K562 (cell line): Measurements from ENCODE around the gene NMNAT2. TPM values are rescaled to one million over a fixed set of nuclear protein-coding genes. Genes with fewer than 3 reads are reported as not detected.

Source experiments
- ATAC-seq: fragments of 200-7000 bp; cut with Tn5 transposase; 3 replicates; pipeline ENCODE4 v1.9.1; 2020; ENCODE audit warnings: moderate library complexity
- BruUV-seq: library from RNA; stranded (reverse); fragments of 400-500 nt; replicated peaks from 2 replicates; lab custom pipeline; 2021; lab: Mats Ljungman, UMichigan
- CTCF ChIA-PET: fragments of 300-600 bp; formaldehyde crosslinking; extraction: SDS; loops from one replicate; lab custom pipeline; 2021; ENCODE audit warnings: low intra/inter-chr PET ratio; lab: Yijun Ruan, JAX
- POLR2A ChIA-PET: fragments of 300-600, 350-650 bp; sonication (Branson Sonifier 250); formaldehyde crosslinking; extraction: SDS; loops from one replicate; lab custom pipeline; 2021; ENCODE audit warnings: antibody characterized with exemption, inconsistent platforms; lab: Yijun Ruan, JAX
- DNase-seq, 4 experiments: peaks; one replicate each; pipeline versions ENCODE4 v3.0.0 to v3.0.0-alpha.2; 2011 to 2018; ENCODE audit warnings: low spot score in 3 of 4, mixed read lengths in 3 of 4; ENCODE audit errors: extremely low read depth in 1 of 4
- FAIRE-seq: peaks from 2 replicates; lab custom pipeline; 2011; peaks lifted over from hg19 to GRCh38; lab: Jason Lieb, UNC
- H2AFZ ChIP-seq: 2 replicates; pipeline ENCODE4 v1.6.0; 2011; ENCODE audit warnings: low read depth, low read length, control low read depth, inconsistent platforms
- H3K27ac ChIP-seq: fragments of 200-600 bp; 3 replicates; pipeline ENCODE4 v1.8.0; 2011; ENCODE audit warnings: low read depth, mild to moderate bottlenecking, control low read depth, inconsistent platforms, low read length, moderate library complexity, mixed read lengths; ENCODE audit errors: extremely low read depth
- H3K27me3 ChIP-seq, 2 experiments: fragments of 300-600 bp in 1 of 2; 2 replicates in 1 of 2; 3 replicates in 1 of 2; pipeline versions ENCODE4 v1.6.0 to v1.8.0; 2011; ENCODE audit warnings: inconsistent platforms in 2 of 2, low read length in 2 of 2, mild to moderate bottlenecking in 1 of 2, mixed read lengths in 1 of 2, moderate library complexity in 1 of 2; ENCODE audit not compliant: control insufficient read depth in 2 of 2, insufficient read depth in 2 of 2
- H3K36me3 ChIP-seq: fragments of 300-600 bp; 3 replicates; pipeline ENCODE4 v1.8.0; 2011; ENCODE audit warnings: mild to moderate bottlenecking, low read length, inconsistent platforms; ENCODE audit not compliant: control insufficient read depth, insufficient read depth
- H3K4me1 ChIP-seq, 2 experiments: fragments of 200-600 bp in 1 of 2; replicated peaks in 1 of 2; 2 replicates in 1 of 2; 3 replicates in 1 of 2; pipeline versions ENCODE4 v1.5.1 to v1.8.0; 2011; ENCODE audit warnings: inconsistent platforms in 2 of 2, low read length in 2 of 2, mild to moderate bottlenecking in 1 of 2, mixed read lengths in 1 of 2, moderate library complexity in 1 of 2; ENCODE audit not compliant: control insufficient read depth in 2 of 2, insufficient read depth in 2 of 2
- H3K4me2 ChIP-seq: 2 replicates; pipeline ENCODE4 v1.6.1; 2011; ENCODE audit warnings: low read length, control low read depth, inconsistent platforms, mixed read lengths; ENCODE audit not compliant: insufficient read depth
- H3K4me3 ChIP-seq: fragments of 200-600 bp; sonication (generic), shearing (Covaris generic); 2 replicates; pipeline ENCODE4 v1.5.1; 2016; ENCODE audit warnings: control low read depth, inconsistent platforms
- H3K79me2 ChIP-seq: fragments of 200-600 bp; 3 replicates; pipeline ENCODE4 v1.8.0; 2011; ENCODE audit warnings: low read length, inconsistent platforms; ENCODE audit not compliant: control insufficient read depth, insufficient read depth
- H3K9ac ChIP-seq, 2 experiments: 2 replicates each; pipeline versions ENCODE4 v1.6.0 to v1.6.1; 2011; ENCODE audit warnings: low read depth in 2 of 2, low read length in 2 of 2, control low read depth in 1 of 2, inconsistent platforms in 1 of 2, mild to moderate bottlenecking in 1 of 2, mixed read lengths in 1 of 2; ENCODE audit not compliant: insufficient read depth in 1 of 2
- H3K9me1 ChIP-seq: one replicate; pipeline ENCODE4 v1.6.0; 2011; ENCODE audit warnings: inconsistent platforms, mild to moderate bottlenecking, low read length, moderate library complexity; ENCODE audit not compliant: control insufficient read depth, insufficient read depth
- H3K9me3 ChIP-seq: replicated peaks from 2 replicates; pipeline ENCODE4 v1.5.1; 2011; ENCODE audit warnings: low read depth, low read length, inconsistent platforms; ENCODE audit not compliant: control insufficient read depth, insufficient read depth
- H4K20me1 ChIP-seq: replicated peaks from 2 replicates; pipeline ENCODE4 v1.6.1; 2011; ENCODE audit warnings: low read length, inconsistent platforms, mixed read lengths; ENCODE audit not compliant: control insufficient read depth, insufficient read depth
- ETV1 ChIP-seq: fragments of 450-650 bp; conservative IDR thresholded peaks from 2 replicates; pipeline ENCODE4 v1.6.1; 2016; ENCODE audit warnings: missing genetic modification characterization, control low read depth, low read depth, missing compliant biosample characterization
- ID3 ChIP-seq, 2 experiments: fragments of 250-450 bp in 1 of 2; fragments of 450-650 bp in 1 of 2; sonication (Bioruptor Pico) in 1 of 2; IDR thresholded peaks; 2 replicates each; pipeline versions ENCODE4 v1.6.1 to v1.8.0; 2016 to 2021; ENCODE audit warnings: mild to moderate bottlenecking in 2 of 2, moderate library complexity in 2 of 2, missing compliant biosample characterization in 1 of 2, missing genetic modification characterization in 1 of 2
- NFIX ChIP-seq: fragments of 250-450 bp; sonication (Bioruptor Pico); IDR thresholded peaks from 2 replicates; pipeline ENCODE4 v1.4.0; 2020; ENCODE audit warnings: low read depth, mild to moderate bottlenecking, moderate library complexity
- ZNF143 ChIP-seq: sonication (generic); formaldehyde crosslinking; IDR thresholded peaks from 2 replicates; pipeline ENCODE4 v1.9.0; 2022; ENCODE audit warnings: mild to moderate bottlenecking, missing genetic modification reagents
- ZNF41 ChIP-seq: fragments of 250-450 bp; sonication (Bioruptor Pico); conservative IDR thresholded peaks from 2 replicates; pipeline ENCODE4 v1.4.0; 2020; ENCODE audit warnings: mild to moderate bottlenecking
- ZNF589 ChIP-seq: fragments of 200-800 bp; sonication (Bioruptor generic); IDR thresholded peaks from 2 replicates; pipeline ENCODE4 v1.6.1; 2016; ENCODE audit warnings: low read depth, missing genetic modification characterization, missing compliant biosample characterization
- in situ Hi-C: fragments of 300-500 bp; cut with MboI; formaldehyde crosslinking; loops from 4 replicates; pipeline ENCODE4 v1.15.0; 2018; ENCODE audit warnings: inconsistent platforms, mixed read lengths
- intact Hi-C: fragments of 100-400 bp; cut with micrococcal nuclease; formaldehyde crosslinking; loops from 2 replicates; pipeline ENCODE4 v1.14.2; 2022
- polyA plus RNA-seq, 8 experiments: library from polyadenylated mRNA; depleted of rRNA in 4 of 8; stranded (reverse) in 5 of 8; unstranded in 3 of 8; fragments of >200 nt; fragmentation: Nextera tagmentation in 2 of 8; fragmentation: Illumina TruSeq in 1 of 8; extraction: Ambion mirVana in 2 of 8; extraction: Trizol in 1 of 8; gene quantifications; 2 replicates each; pipeline versions ENCODE4 v1.2.1 to v1.2.3, GENCODE V29; 2011 to 2014; ENCODE audit warnings: inconsistent platforms in 1 of 8, missing spikeins in 1 of 8
- total RNA-seq, 7 experiments: library from RNA; depleted of rRNA in 6 of 7; stranded (reverse); fragments of >200 nt in 6 of 7; fragmentation: Illumina TruSeq in 2 of 7; extraction: Trizol in 2 of 7; gene quantifications; 2 replicates each; pipeline versions ENCODE4 v1.2.1 to v1.2.3, GENCODE V29; 2011 to 2021; ENCODE audit warnings: low replicate concordance in 1 of 7

The NMNAT2 gene
- total and polyA plus RNA-seq, 9 of the 15 experiments (the other 6 are each of a cell fraction or from before 2014, with no cell fraction given), result not detected

GRCh38 chr1:183246436-183246835 is 171.7 kb downstream of the NMNAT2 start:
- TF ChIP-seq ZNF41 (CRISPR knock-in tag) (no peak), ID3 (CRISPR knock-in tag; IDR thresholded peaks at IDR 0.05) (no peak), ID3 (tag; IDR thresholded peaks at IDR 0.05) (no peak), NFIX (CRISPR knock-in tag) (no peak), ZNF143 (no peak), ZNF589 (CRISPR knock-in tag) (no peak), ETV1 (no peak)
- TF ChIP-seq, all 486 proteins: peak for 0
- H3K4me3 ChIP-seq, result no peak overlapping the region
- H3K27me3 ChIP-seq, result peaks cover 0 to 6% of the 10 kb centered on the region in 2 experiments; a peak in 3 of 5 replicates
- H3K79me2 ChIP-seq, result no peaks in the 10 kb centered on the region
- POLR2A ChIA-PET, result interaction anchor here (0.6 to 0.7 kb wide), 2 partner anchors 38 to 246 kb away, joined by 3 to 4 read pairs; no protein-coding TSS in a partner anchor
- intact Hi-C loops (no loop called here), in situ Hi-C loops (loop anchor here (25.0 kb wide), 1 partner anchor 284 kb away; the partner anchor contains the start of gene SHCBP1L)
- H3K9me1 ChIP-seq, result no peaks in the 10 kb centered on the region
- CTCF ChIA-PET, result no interaction called here
- FAIRE-seq, result no peak
- no TSS peak for BruUV-seq
- no peak for DNase-seq
- H2AFZ ChIP-seq, result no peak overlapping the region
- H4K20me1 ChIP-seq, result no peaks in the 10 kb centered on the region
- no peaks in the 10 kb centered on the region for H3K9me3 ChIP-seq
- H3K4me2 ChIP-seq, result no peak overlapping the region
- H3K4me1 ChIP-seq, result no peaks in the 10 kb centered on the region
- no peaks in the 10 kb centered on the region for H3K36me3 ChIP-seq
- H3K27ac ChIP-seq, result no peak overlapping the region
- ATAC-seq, result no peak
- H3K9ac ChIP-seq, result no peak overlapping the region
